HepG2 (cell line): ENCODE measurements around the gene BEST2. TPM values are rescaled to one million over a fixed set of nuclear protein-coding genes. Genes with fewer than 3 reads are reported as not detected.
A peak's percentile ranks its signal among the peaks of the same experiment; 100 is the strongest.

Source experiments
- ADNP ChIP-seq: sonication (generic); formaldehyde crosslinking; IDR thresholded peaks from 2 replicates; pipeline ENCODE4 v1.4.0; 2020; ENCODE audit warnings: missing genetic modification reagents
- ATF6 ChIP-seq: sonication (generic); formaldehyde crosslinking; conservative IDR thresholded peaks from 2 replicates; pipeline ENCODE4 v1.4.0; 2020; ENCODE audit warnings: missing genetic modification reagents
- CBX5 ChIP-seq: sonication (generic); formaldehyde crosslinking; IDR thresholded peaks from 2 replicates; pipeline ENCODE4 v1.4.0; 2020; ENCODE audit warnings: missing genetic modification reagents, borderline replicate concordance
- EED ChIP-seq: sonication (generic); formaldehyde crosslinking; IDR thresholded peaks from 2 replicates; pipeline ENCODE4 v1.5.0; 2020; ENCODE audit warnings: mild to moderate bottlenecking, missing genetic modification reagents
- GABPB1 ChIP-seq: IDR thresholded peaks from 2 replicates; pipeline ENCODE4 v1.6.1; 2016; ENCODE audit warnings: mild to moderate bottlenecking, missing genetic modification reagents, moderate library complexity, missing compliant biosample characterization
- HNRNPL ChIP-seq: fragments of 200-400 bp; formaldehyde crosslinking; IDR thresholded peaks from 2 replicates; pipeline ENCODE4 v1.6.1; 2017; ENCODE audit warnings: mild to moderate bottlenecking, low read depth, low read length
- HNRNPUL1 ChIP-seq: fragments of 200-400 bp; formaldehyde crosslinking; IDR thresholded peaks from 2 replicates; pipeline ENCODE4 v1.6.1; 2017; ENCODE audit warnings: low read depth, mild to moderate bottlenecking, low read length, moderate library complexity
- MZF1 ChIP-seq: sonication (generic); formaldehyde crosslinking; IDR thresholded peaks from 2 replicates; pipeline ENCODE4 v1.8.1; 2023; ENCODE audit warnings: mild to moderate bottlenecking, missing genetic modification reagents, borderline replicate concordance
- NFKBIZ ChIP-seq: IDR thresholded peaks from 2 replicates; pipeline ENCODE4 v1.6.1; 2018; ENCODE audit warnings: missing genetic modification reagents, missing compliant biosample characterization
- NFRKB ChIP-seq: fragments of 450-650 bp; IDR thresholded peaks from 2 replicates; pipeline ENCODE4 v1.6.1; 2017
- RFX3 ChIP-seq: IDR thresholded peaks from 2 replicates; pipeline ENCODE4 v1.6.1; 2016; ENCODE audit warnings: missing biosample characterization, missing genetic modification reagents
- TARDBP ChIP-seq: sonication (generic); formaldehyde crosslinking; IDR thresholded peaks from 2 replicates; pipeline ENCODE4 v1.8.0; 2022; ENCODE audit warnings: mild to moderate bottlenecking, missing genetic modification reagents
- TBL1XR1 ChIP-seq: fragments of 150-350 bp; IDR thresholded peaks from 2 replicates; pipeline ENCODE4 v1.6.1; 2014; ENCODE audit warnings: borderline replicate concordance, low read length; ENCODE audit not compliant: partially characterized antibody
- TCF7 ChIP-seq: sonication (generic); IDR thresholded peaks from 2 replicates; pipeline ENCODE4 v1.6.1; 2016; ENCODE audit warnings: antibody characterized with exemption, low read depth
- THAP7 ChIP-seq: sonication (generic); formaldehyde crosslinking; IDR thresholded peaks from 2 replicates; pipeline ENCODE4 v1.8.1; 2023; ENCODE audit warnings: mild to moderate bottlenecking, missing genetic modification reagents
- ZBTB46 ChIP-seq: sonication (generic); formaldehyde crosslinking; IDR thresholded peaks from 2 replicates; pipeline ENCODE4 v1.4.0; 2020; ENCODE audit warnings: mild to moderate bottlenecking, missing genetic modification reagents, borderline replicate concordance
- ZFP62 ChIP-seq: sonication (generic); formaldehyde crosslinking; IDR thresholded peaks from 2 replicates; pipeline ENCODE4 v1.4.0; 2020; ENCODE audit warnings: missing genetic modification reagents
- ZNF512B ChIP-seq: sonication (generic); formaldehyde crosslinking; IDR thresholded peaks from 2 replicates; pipeline ENCODE4 v1.5.1; 2020; ENCODE audit warnings: missing genetic modification reagents, mild to moderate bottlenecking, borderline replicate concordance
- ZNF850 ChIP-seq: sonication (generic); formaldehyde crosslinking; conservative IDR thresholded peaks from 2 replicates; pipeline ENCODE4 v1.9.0; 2021; ENCODE audit warnings: mild to moderate bottlenecking, missing genetic modification reagents
- ZNF878 ChIP-seq: sonication (generic); formaldehyde crosslinking; IDR thresholded peaks from 2 replicates; pipeline ENCODE4 v1.8.1; 2023; ENCODE audit warnings: mild to moderate bottlenecking, missing genetic modification reagents, moderate library complexity
- polyA plus RNA-seq, 8 experiments: library from polyadenylated mRNA; depleted of rRNA in 3 of 8; stranded (reverse) in 7 of 8; unstranded in 1 of 8; fragments of >200 nt; fragmentation: Illumina TruSeq in 4 of 8; extraction: Trizol in 4 of 8; gene quantifications; 2 replicates each; pipeline versions ENCODE4 v1.2.1 to v1.2.3, GENCODE V29; 2011 to 2016; ENCODE audit warnings: low read depth in 4 of 8, missing spikeins in 1 of 8, mixed read lengths in 1 of 8; ENCODE audit not compliant: insufficient read depth in 1 of 8
- total RNA-seq, 5 experiments: library from RNA; depleted of rRNA; stranded (reverse); fragments of >200 nt; fragmentation: Illumina TruSeq; extraction: Trizol; gene quantifications; 2 replicates each; pipeline ENCODE4 v1.2.3, GENCODE V29; 2016; ENCODE audit warnings: low read depth in 1 of 5
- TF ChIP-seq, protein P1 (sequence below): IDR thresholded peaks from 2 replicates; pipeline ENCODE4 v1.6.1; 2016

Gene BEST2
- total and polyA plus RNA-seq, 2 of the 13 experiments (the other 11 are each of a cell fraction or from before 2014, with no cell fraction given), result not detected

GRCh38 chr19:12793290-12794195 lies 42.0 kb downstream of the BEST2 start (continued):
- TF ChIP-seq ZBTB46 (CRISPR knock-in tag) (no peak), ATF6 (CRISPR knock-in tag) (no peak), ZNF850 (CRISPR knock-in tag) (no peak), TBL1XR1 (no peak), GABPB1 (CRISPR knock-in tag) (peak; percentile 85), HNRNPL (peak; percentile 78; the same call in 1 of the 2 replicates), RFX3 (CRISPR knock-in tag) (no peak), ZNF512B (no peak), ZNF878 (0 out of 2 replicates have a peak, but pooled peaks have one; percentile 45), MZF1 (CRISPR knock-in tag) (no peak), TARDBP (no peak; the same call in 1 of the 2 replicates), HNRNPUL1 (0 out of 2 replicates have a peak, but pooled peaks have one; percentile 41), ZFP62 (CRISPR knock-in tag) (no peak), ADNP (CRISPR knock-in tag) (no peak), CBX5 (CRISPR knock-in tag) (no peak), NFKBIZ (CRISPR knock-in tag) (peak; percentile 91; the same call in 1 of the 2 replicates), TCF7 (no peak), EED (CRISPR knock-in tag) (peak; percentile 75; the same call in 1 of the 2 replicates), THAP7 (CRISPR knock-in tag) (0 out of 2 replicates have a peak, but pooled peaks have one; percentile 58), NFRKB (no peak)
- TF ChIP-seq, protein P1, sequence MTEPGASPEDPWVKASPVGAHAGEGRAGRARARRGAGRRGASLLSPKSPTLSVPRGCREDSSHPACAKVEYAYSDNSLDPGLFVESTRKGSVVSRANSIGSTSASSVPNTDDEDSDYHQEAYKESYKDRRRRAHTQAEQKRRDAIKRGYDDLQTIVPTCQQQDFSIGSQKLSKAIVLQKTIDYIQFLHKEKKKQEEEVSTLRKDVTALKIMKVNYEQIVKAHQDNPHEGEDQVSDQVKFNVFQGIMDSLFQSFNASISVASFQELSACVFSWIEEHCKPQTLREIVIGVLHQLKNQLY (CRISPR knock-in tag), result no peak
